ENCODE results near the gene KLRG1.

The KLRG1 gene

DNA sequence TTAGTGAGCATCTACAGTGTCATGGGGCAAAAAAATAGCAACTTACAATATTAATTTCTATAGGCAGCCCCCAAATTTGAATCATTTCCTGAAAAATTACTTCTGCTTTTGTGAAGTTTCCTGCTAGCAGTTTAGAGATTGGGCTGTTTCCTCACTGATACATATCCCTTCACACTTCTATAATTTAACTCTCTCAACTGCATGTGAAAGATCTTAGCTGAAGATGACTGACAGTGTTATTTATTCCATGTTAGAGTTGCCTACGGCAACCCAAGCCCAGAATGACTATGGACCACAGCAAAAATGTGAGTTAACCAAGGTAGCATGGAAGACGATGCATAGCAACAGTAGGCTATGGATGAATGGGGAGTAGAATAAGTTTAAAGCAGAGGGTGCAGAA is at the start of gene KLRG1:
TSS of gene KLRG1 (plus strand) at position 134 of the 400 bp plus-strand sequence. CDS start at position 224, 90 bp downstream.
- DNase-seq, result peak in 1 of 2 donors; percentile 53

- DNase-seq, result no peak
Observed at GRCh38 chr12:8941691-8942478, 47.5 kb upstream of the KLRG1 start.

DNA sequence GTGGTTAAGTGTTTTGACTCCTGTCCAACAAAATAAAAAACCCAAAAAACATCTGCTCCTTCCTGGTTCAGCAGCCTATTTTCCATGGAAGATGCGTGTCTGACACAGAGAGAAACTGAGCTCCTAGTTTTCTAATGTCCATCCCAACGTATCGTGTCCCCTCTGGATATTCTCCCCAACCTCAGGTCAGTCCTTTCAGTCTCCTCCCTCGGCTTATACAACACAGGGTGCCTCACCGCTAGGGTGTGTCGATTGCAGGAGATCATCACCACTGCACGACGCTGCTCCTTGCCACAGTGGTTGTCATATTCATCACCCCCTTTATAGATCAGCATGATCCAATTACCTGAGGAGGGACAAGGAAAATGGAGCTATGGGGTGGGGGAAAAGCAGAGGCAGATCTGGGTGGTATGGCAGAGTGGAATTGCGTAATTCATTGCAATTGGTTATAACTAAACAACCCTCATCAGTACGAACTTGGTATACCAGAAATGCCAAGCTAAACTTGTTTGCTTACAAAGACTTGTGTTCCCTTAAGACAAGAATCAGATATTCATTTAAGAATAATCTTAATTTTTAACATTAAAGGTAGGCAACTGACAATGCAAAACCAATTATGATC is 45.7 kb upstream of the KLRG1 start:
- no peak for DNase-seq

- DNase-seq, result no peak
Observed at GRCh38 chr12:8946733-8947132, 42.6 kb upstream of the KLRG1 start.

GRCh38 chr12:8947737-8948136 is 41.6 kb upstream of the KLRG1 start:
- DNase-seq, result no peak

GRCh38 chr12:8948701-8949341 is 40.5 kb upstream of the KLRG1 start:
- DNase-seq, result no peak

GRCh38 chr12:8949342-8950220 is 39.8 kb upstream of the KLRG1 start, which contains the start of gene M6PR:
Gene M6PR, minus strand, starts transcription at chr12:8949645. Its CDS starts 3,241 bp downstream, at chr12:8946404.
- peak; percentile 88 to 90 for DNase-seq

GRCh38 chr12:8950221-8950527 is 39.2 kb upstream of the KLRG1 start:
- DNase-seq, result no peak

- peak in 1 of 2 donors; percentile 64 for DNase-seq
Observed at GRCh38 chr12:8950702-8951478, 38.5 kb upstream of the KLRG1 start.

- DNase-seq, result peak; percentile 28 to 68
Observed at GRCh38 chr12:8951744-8952143, 37.6 kb upstream of the KLRG1 start.

GRCh38 chr12:8953773-8954402 is 35.5 kb upstream of the KLRG1 start:
- DNase-seq, result peak; percentile 55 to 82

GRCh38 chr12:8956073-8956472 is 33.3 kb upstream of the KLRG1 start:
- DNase-seq, result no peak

- DNase-seq, result no peak
Observed at GRCh38 chr12:8956772-8957171, 32.6 kb upstream of the KLRG1 start.

- DNase-seq, result no peak
Observed at GRCh38 chr12:8957561-8957960, 31.8 kb upstream of the KLRG1 start.

- DNase-seq, result no peak
Observed at GRCh38 chr12:8958066-8958465, 31.3 kb upstream of the KLRG1 start.

DNA sequence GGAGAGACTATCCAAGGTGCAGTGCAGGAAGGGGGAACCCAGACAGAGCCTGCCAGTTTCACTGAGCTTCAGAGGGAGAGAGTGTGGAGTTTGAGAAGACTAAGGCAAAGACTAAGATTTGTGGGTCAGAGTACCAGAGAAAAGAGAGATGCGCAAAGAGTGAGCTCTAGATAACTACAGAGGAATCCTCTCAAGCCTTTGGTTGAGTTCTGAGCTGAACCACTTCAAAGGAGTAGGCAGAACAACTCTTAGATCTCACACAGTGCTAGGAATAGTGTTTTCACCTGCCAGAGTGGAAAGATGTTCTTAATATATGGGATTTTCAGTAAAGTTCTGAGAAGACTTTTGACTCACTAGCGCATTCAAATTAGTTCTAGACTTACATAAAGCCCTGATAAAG is 29.2 kb upstream of the KLRG1 start:
- peak in 1 of 2 donors; percentile 54 for DNase-seq

- DNase-seq, result no peak
Observed at GRCh38 chr12:8968761-8969160, 20.6 kb upstream of the KLRG1 start.

DNA sequence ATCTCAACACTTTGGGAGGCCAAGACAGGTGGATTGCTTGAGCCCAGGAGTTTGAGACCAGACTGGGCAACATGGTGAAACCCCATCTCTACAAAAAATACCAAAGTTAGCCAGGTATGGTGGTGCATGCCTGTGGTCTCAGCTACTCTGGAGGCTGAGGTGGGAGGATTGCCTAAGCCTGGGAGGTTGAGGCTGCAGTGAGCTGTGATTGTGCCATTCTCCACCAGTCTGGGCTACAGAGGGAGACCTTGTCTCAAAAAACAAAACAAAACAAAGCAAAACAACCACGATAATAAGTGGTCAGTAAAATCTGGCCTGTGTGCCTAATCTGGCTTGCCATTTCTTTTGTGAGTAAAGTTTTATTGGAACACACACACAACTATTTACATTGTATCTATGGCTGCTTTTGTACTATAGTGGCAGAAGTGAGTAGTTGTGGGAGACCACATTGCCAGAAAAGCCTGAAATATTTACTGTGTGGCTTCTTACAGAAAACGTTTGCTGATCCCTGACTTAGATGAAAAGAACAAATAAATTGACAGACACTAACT is 19.4 kb upstream of the KLRG1 start:
- DNase-seq, result no peak

- no peak for DNase-seq
Observed at GRCh38 chr12:8970432-8970831, 18.9 kb upstream of the KLRG1 start.

DNA sequence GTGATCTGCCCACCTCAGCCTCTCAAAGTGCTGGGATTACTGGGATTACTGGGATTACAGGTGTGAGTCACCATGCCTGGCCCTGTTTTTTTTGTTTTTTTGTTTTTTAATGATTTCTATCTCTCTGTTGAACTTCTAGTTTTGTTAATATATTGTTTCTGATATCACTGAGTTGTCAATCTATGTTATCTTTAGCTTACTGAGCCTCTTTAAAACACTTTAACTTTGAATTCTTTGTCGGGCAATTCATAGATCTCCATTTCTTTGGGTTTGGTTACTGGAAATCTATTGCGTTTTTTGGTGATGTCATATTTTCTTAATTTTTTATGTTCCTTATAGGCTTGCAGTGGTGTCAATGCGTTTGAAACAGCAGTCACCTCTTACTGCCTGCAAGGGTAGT is 9.2 kb upstream of the KLRG1 start:
- no peak for DNase-seq

- DNase-seq, result no peak
Observed at GRCh38 chr12:8985213-8985754, 4.1 kb upstream of the KLRG1 start.

Measured in CD4-positive, alpha-beta T cell treated with Interferon alpha-2 for 1 hour (primary cell).